Neural cell (in vitro differentiated cells): ENCODE measurements around the gene PLA2G4E. TPM values are rescaled to one million over a fixed set of nuclear protein-coding genes. Genes with fewer than 3 reads are reported as not detected.

ENCODE experiments used
- H2AFZ ChIP-seq: fragments of 200-600, 300-800 bp; sonication (generic), shearing (Covaris generic); 2 replicates; pipeline ENCODE4 v1.6.0; 2014; ENCODE audit warnings: low read depth, mild to moderate bottlenecking, antibody characterized with exemption, low read length, moderate library complexity
- H3F3A ChIP-seq: fragments of 200-600 bp; shearing (Covaris generic); 2 replicates; pipeline ENCODE4 v1.6.1; 2016; ENCODE audit warnings: mild to moderate bottlenecking, moderate library complexity, mixed read lengths, antibody characterized with exemption, low read length; ENCODE audit not compliant: insufficient read depth, poor library complexity, severe bottlenecking
- H3K27ac ChIP-seq: fragments of 200-600, 300-800 bp; sonication (generic), shearing (Covaris generic); 2 replicates; pipeline ENCODE4 v1.5.1; 2014; ENCODE audit warnings: mild to moderate bottlenecking, low read length, moderate library complexity
- H3K27me3 ChIP-seq: fragments of 300-800, 200-600 bp; sonication (generic), shearing (Covaris generic); 2 replicates; pipeline ENCODE4 v1.6.0; 2014; ENCODE audit warnings: mild to moderate bottlenecking, low read depth, low read length, moderate library complexity; ENCODE audit not compliant: insufficient read depth
- H3K36me3 ChIP-seq: fragments of 300-800, 200-600 bp; sonication (generic), shearing (Covaris generic); 2 replicates; pipeline ENCODE4 v1.5.1; 2014; ENCODE audit warnings: mild to moderate bottlenecking, antibody characterized with exemption, low read length, moderate library complexity; ENCODE audit not compliant: insufficient read depth
- H3K4me2 ChIP-seq: fragments of 300-800, 200-600 bp; sonication (generic), shearing (Covaris generic); 2 replicates; pipeline ENCODE4 v1.6.0; 2014; ENCODE audit warnings: mild to moderate bottlenecking, low read length
- H3K4me3 ChIP-seq: fragments of 300-800, 200-600 bp; sonication (generic), shearing (Covaris generic); 2 replicates; pipeline ENCODE4 v1.5.1; 2014; ENCODE audit warnings: mild to moderate bottlenecking, low read length, moderate library complexity
- H3K79me2 ChIP-seq: fragments of 200-600 bp; shearing (Covaris generic); replicated peaks from 2 replicates; pipeline ENCODE4 v1.6.0; 2014; ENCODE audit warnings: mild to moderate bottlenecking, low read length, moderate library complexity; ENCODE audit not compliant: insufficient read depth
- H3K9ac ChIP-seq: fragments of 300-800, 200-600 bp; sonication (generic), shearing (Covaris generic); 2 replicates; pipeline ENCODE4 v1.6.1; 2016; ENCODE audit warnings: mild to moderate bottlenecking, low read length, mixed read lengths
- H3K9me2 ChIP-seq: fragments of 200-600 bp; shearing (Covaris generic); 2 replicates; pipeline ENCODE4 v1.6.1; 2016; ENCODE audit warnings: mild to moderate bottlenecking, low read length, mixed read lengths; ENCODE audit not compliant: insufficient read depth
- H3K9me3 ChIP-seq: fragments of 200-600, 300-800 bp; sonication (generic), shearing (Covaris generic); 2 replicates; pipeline ENCODE4 v1.6.1; 2016; ENCODE audit warnings: mild to moderate bottlenecking, mixed run types, low read length, moderate library complexity, mixed read lengths
- H4K20me1 ChIP-seq: fragments of 200-600 bp; shearing (Covaris generic); 2 replicates; pipeline ENCODE4 v1.6.1; 2016; ENCODE audit warnings: mild to moderate bottlenecking, mixed run types; ENCODE audit not compliant: insufficient read depth
- EP300 ChIP-seq: fragments of 450-650 bp; conservative IDR thresholded peaks from 2 replicates; pipeline ENCODE4 v1.6.1; 2014; ENCODE audit warnings: antibody characterized with exemption, mild to moderate bottlenecking, moderate library complexity; ENCODE audit not compliant: poor library complexity, severe bottlenecking
- EZH2 ChIP-seq: fragments of 200-600, 300-800 bp; shearing (Covaris generic), sonication (generic); IDR thresholded peaks from 2 replicates; pipeline ENCODE4 v1.6.1; 2014; ENCODE audit warnings: antibody characterized with exemption, low read length, borderline replicate concordance, mild to moderate bottlenecking; ENCODE audit not compliant: insufficient read depth, poor library complexity, severe bottlenecking
- MXI1 ChIP-seq: fragments of 450-650 bp; conservative IDR thresholded peaks from 2 replicates; pipeline ENCODE4 v1.6.1; 2014; ENCODE audit warnings: antibody characterized with exemption, mild to moderate bottlenecking; ENCODE audit not compliant: poor library complexity, severe bottlenecking
- POLR2AphosphoS5 ChIP-seq: IDR thresholded peaks from 2 replicates; pipeline ENCODE4 v1.6.1; 2012
- RAD21 ChIP-seq: fragments of 450-650 bp; conservative IDR thresholded peaks from 2 replicates; pipeline ENCODE4 v1.6.1; 2014; ENCODE audit warnings: antibody characterized with exemption, mild to moderate bottlenecking, moderate library complexity
- SMC3 ChIP-seq: fragments of 450-650 bp; conservative IDR thresholded peaks from 2 replicates; pipeline ENCODE4 v1.6.1; 2014; ENCODE audit warnings: antibody characterized with exemption, mild to moderate bottlenecking, moderate library complexity; ENCODE audit not compliant: poor library complexity
- TAF1 ChIP-seq: IDR thresholded peaks from 2 replicates; pipeline ENCODE4 v1.6.1; 2012; ENCODE audit warnings: low read depth
- polyA plus RNA-seq: library from polyadenylated mRNA; depleted of rRNA; stranded (reverse); fragments of >200 nt; gene quantifications from 2 replicates; pipeline ENCODE4 v1.2.3, GENCODE V29; 2014
- TF ChIP-seq, protein P1 (sequence below): IDR thresholded peaks from 2 replicates; pipeline ENCODE4 v1.6.1; 2012; ENCODE audit warnings: borderline replicate concordance
- TF ChIP-seq, protein P2 (sequence below): fragments of 450-650 bp; IDR thresholded peaks from 2 replicates; pipeline ENCODE4 v1.5.1; 2014; ENCODE audit warnings: antibody characterized with exemption, mild to moderate bottlenecking, moderate library complexity; ENCODE audit not compliant: poor library complexity, severe bottlenecking

PLA2G4E gene
- polyA plus RNA-seq, 1 donor from 2014 or later, result not detected

GRCh38 chr15:41965441-41966413, 55.1 kb downstream of the PLA2G4E start:
- Histone ChIP-seq H3K36me3 (no peaks in the 10 kb centered on the region), H3F3A (no peaks in the 10 kb centered on the region), H2AFZ (no peak overlapping the region), H3K27ac (no peak overlapping the region), H3K4me2 (no peak overlapping the region), H3K9me2 (no peaks in the 10 kb centered on the region), H3K79me2 (no peaks in the 10 kb centered on the region), H3K27me3 (peaks cover under 1% of the 10 kb centered on the region), H3K9ac (no peak overlapping the region), H3K4me3 (no peak overlapping the region), H3K9me3 (no peaks in the 10 kb centered on the region), H4K20me1 (no peaks in the 10 kb centered on the region)
- TF ChIP-seq, protein P1, sequence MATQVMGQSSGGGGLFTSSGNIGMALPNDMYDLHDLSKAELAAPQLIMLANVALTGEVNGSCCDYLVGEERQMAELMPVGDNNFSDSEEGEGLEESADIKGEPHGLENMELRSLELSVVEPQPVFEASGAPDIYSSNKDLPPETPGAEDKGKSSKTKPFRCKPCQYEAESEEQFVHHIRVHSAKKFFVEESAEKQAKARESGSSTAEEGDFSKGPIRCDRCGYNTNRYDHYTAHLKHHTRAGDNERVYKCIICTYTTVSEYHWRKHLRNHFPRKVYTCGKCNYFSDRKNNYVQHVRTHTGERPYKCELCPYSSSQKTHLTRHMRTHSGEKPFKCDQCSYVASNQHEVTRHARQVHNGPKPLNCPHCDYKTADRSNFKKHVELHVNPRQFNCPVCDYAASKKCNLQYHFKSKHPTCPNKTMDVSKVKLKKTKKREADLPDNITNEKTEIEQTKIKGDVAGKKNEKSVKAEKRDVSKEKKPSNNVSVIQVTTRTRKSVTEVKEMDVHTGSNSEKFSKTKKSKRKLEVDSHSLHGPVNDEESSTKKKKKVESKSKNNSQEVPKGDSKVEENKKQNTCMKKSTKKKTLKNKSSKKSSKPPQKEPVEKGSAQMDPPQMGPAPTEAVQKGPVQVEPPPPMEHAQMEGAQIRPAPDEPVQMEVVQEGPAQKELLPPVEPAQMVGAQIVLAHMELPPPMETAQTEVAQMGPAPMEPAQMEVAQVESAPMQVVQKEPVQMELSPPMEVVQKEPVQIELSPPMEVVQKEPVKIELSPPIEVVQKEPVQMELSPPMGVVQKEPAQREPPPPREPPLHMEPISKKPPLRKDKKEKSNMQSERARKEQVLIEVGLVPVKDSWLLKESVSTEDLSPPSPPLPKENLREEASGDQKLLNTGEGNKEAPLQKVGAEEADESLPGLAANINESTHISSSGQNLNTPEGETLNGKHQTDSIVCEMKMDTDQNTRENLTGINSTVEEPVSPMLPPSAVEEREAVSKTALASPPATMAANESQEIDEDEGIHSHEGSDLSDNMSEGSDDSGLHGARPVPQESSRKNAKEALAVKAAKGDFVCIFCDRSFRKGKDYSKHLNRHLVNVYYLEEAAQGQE, result no peak
- TF ChIP-seq EZH2 (no peak), POLR2AphosphoS5 (no peak), SMC3 (no peak), TAF1 (no peak), RAD21 (no peak), MXI1 (no peak), EP300 (no peak)
- TF ChIP-seq, protein P2, sequence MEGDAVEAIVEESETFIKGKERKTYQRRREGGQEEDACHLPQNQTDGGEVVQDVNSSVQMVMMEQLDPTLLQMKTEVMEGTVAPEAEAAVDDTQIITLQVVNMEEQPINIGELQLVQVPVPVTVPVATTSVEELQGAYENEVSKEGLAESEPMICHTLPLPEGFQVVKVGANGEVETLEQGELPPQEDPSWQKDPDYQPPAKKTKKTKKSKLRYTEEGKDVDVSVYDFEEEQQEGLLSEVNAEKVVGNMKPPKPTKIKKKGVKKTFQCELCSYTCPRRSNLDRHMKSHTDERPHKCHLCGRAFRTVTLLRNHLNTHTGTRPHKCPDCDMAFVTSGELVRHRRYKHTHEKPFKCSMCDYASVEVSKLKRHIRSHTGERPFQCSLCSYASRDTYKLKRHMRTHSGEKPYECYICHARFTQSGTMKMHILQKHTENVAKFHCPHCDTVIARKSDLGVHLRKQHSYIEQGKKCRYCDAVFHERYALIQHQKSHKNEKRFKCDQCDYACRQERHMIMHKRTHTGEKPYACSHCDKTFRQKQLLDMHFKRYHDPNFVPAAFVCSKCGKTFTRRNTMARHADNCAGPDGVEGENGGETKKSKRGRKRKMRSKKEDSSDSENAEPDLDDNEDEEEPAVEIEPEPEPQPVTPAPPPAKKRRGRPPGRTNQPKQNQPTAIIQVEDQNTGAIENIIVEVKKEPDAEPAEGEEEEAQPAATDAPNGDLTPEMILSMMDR, result no peak

DNA sequence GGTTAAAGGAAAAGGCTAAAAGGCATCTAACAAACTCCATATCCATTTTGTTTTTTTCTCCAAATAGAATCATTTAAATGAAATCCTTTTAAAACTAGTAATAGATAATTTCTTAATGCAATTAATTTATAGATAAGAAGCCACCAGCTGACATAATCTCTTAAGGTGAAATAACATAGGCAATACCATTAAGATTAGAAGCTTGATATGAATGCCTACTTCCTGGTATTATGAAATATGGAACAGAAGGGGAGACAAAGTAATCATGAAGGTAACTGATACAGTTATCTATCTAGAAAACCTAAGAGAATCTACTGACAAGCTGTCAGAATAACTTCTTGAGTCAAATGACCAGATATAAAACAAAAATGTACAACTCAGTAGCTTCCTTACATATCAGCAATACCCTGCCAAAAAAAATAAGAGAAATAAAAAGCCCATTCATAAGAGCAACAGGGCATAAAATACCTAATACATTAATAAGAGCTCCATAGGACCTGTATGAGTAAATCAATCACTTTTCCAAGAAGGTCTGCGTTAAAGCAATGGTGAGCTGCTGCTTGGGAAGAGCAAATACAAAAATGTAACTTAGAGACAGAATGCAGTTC, 59.1 kb downstream of the PLA2G4E start:
- Histone ChIP-seq H3K9me2 (no peaks in the 10 kb centered on the region), H3K27ac (no peak overlapping the region), H4K20me1 (no peaks in the 10 kb centered on the region), H3K36me3 (no peaks in the 10 kb centered on the region), H3K79me2 (no peaks in the 10 kb centered on the region), H3K4me3 (no peak overlapping the region), H2AFZ (no peak overlapping the region), H3K27me3 (no peaks in the 10 kb centered on the region), H3K9me3 (no peaks in the 10 kb centered on the region), H3K4me2 (no peak overlapping the region), H3K9ac (no peak overlapping the region), H3F3A (no peaks in the 10 kb centered on the region)
- TF ChIP-seq TAF1 (no peak), RAD21 (no peak), SMC3 (no peak), MXI1 (no peak), POLR2AphosphoS5 (no peak), EP300 (no peak), EZH2 (no peak)
- TF ChIP-seq, protein P1, result no peak
- TF ChIP-seq, protein P2, result no peak
